D721Med (cell line): ENCODE data around the gene HNRNPC.

Experiments used
- DNase-seq: peaks from one replicate; pipeline ENCODE4 v3.0.0; 2011; ENCODE audit warnings: low spot score; ENCODE audit not compliant: insufficient read length
- FAIRE-seq: peaks from 2 replicates; lab custom pipeline; 2011; peaks lifted over from hg19 to GRCh38; lab: Jason Lieb, UNC
- TF ChIP-seq, protein P1 (sequence below): IDR thresholded peaks from 2 replicates; pipeline ENCODE4 v1.5.1; 2012; ENCODE audit warnings: mild to moderate bottlenecking, control low read depth; ENCODE audit not compliant: insufficient read depth; ENCODE audit errors: missing control alignments

Gene HNRNPC

DNA sequence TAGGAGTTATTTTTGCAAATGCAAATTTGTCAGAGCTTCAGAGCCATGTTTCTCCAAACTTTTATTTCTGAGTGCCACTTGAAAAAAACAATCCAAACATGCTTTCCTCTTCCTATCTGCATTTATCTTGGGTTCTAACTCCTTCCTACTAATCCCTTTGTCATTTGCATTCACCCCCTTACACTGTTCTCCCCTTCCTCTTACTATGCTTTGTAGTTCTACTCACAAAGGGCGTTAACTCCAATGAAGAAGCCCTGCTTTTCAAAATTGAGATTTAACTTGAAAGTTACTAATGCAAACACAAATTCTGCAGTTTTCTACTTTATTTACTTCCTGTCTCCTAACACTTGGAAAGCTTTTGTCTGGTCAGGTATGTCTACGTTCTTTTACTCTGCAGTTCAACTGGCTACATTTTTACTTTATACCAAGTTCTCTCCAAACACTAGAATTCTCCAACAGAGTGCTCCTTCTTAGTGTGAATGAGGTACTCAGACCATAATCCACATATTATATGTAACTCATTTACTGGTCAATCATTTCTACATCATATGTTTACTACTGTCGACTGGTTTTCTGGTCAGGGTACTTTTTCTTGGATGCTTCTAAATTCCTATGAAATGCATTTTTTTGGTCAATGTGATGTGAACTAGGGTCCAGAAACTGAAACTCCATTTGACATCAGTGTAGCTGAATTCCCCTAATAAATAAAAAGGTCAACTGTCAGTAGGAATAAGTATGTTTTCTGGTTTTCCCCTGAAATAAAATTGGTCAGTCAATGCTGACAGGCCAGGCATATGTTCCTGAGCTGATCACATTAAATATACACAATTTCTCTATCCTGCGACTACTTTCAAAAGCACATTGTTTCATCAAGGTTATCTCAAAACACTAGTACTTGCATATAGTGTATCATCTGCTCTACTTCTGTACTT, 62.2 kb downstream of the HNRNPC start:
- TF ChIP-seq, protein P1, sequence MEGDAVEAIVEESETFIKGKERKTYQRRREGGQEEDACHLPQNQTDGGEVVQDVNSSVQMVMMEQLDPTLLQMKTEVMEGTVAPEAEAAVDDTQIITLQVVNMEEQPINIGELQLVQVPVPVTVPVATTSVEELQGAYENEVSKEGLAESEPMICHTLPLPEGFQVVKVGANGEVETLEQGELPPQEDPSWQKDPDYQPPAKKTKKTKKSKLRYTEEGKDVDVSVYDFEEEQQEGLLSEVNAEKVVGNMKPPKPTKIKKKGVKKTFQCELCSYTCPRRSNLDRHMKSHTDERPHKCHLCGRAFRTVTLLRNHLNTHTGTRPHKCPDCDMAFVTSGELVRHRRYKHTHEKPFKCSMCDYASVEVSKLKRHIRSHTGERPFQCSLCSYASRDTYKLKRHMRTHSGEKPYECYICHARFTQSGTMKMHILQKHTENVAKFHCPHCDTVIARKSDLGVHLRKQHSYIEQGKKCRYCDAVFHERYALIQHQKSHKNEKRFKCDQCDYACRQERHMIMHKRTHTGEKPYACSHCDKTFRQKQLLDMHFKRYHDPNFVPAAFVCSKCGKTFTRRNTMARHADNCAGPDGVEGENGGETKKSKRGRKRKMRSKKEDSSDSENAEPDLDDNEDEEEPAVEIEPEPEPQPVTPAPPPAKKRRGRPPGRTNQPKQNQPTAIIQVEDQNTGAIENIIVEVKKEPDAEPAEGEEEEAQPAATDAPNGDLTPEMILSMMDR, result no peak
- FAIRE-seq (no peak), DNase-seq (no peak)

DNA sequence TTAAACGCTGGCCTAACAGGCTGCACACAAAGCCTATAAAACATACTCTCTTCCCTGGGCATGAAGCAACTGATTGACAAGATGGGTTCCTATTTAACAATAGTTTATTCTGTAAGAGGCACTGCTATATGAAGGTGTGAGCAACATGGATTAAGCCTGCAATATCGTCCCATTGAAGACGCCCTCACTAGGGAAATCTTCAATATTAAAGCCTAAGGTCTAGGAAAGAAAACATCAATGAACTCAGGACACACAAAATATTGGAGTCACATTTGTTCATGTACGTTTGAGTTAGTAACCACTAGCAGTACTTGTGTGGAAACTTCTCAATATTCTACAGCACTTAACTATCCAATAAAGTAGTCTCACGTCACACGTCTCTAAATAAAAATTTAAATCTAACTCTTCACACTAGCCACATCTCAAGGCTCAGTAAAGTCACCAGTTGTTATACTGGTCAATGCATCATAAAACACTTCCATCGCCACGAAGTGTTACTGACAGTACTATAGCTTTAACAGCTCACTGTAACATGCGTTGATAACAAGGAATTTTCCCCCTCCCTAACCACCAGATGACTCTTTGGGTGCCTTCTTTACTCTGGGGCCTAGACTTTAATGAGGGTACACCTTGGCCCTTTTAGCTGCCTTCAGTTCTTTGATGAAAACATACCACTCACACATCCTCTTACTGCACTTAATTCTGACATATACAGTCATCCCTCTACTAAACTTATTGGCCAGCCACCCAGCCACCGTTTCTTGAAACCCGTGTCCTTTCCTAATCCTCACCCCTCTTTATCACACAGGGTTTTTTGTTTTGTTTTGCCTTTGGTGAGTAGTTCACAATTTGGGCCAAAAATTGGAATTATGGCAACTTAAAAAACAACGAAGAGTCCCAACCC, 63.3 kb downstream of the HNRNPC start:
- no peak for DNase-seq
- TF ChIP-seq, protein P1, result no peak
- FAIRE-seq, result no peak

- TF ChIP-seq, protein P1, result no peak
- DNase-seq (no peak), FAIRE-seq (no peak)
These were observed 64.1 kb downstream of the HNRNPC start for GRCh38 chr14:21205026-21205677.

- no peak for FAIRE-seq
- DNase-seq, result no peak
- TF ChIP-seq, protein P1, result no peak
These were observed 64.8 kb downstream of the HNRNPC start for GRCh38 chr14:21204167-21205025.

DNA sequence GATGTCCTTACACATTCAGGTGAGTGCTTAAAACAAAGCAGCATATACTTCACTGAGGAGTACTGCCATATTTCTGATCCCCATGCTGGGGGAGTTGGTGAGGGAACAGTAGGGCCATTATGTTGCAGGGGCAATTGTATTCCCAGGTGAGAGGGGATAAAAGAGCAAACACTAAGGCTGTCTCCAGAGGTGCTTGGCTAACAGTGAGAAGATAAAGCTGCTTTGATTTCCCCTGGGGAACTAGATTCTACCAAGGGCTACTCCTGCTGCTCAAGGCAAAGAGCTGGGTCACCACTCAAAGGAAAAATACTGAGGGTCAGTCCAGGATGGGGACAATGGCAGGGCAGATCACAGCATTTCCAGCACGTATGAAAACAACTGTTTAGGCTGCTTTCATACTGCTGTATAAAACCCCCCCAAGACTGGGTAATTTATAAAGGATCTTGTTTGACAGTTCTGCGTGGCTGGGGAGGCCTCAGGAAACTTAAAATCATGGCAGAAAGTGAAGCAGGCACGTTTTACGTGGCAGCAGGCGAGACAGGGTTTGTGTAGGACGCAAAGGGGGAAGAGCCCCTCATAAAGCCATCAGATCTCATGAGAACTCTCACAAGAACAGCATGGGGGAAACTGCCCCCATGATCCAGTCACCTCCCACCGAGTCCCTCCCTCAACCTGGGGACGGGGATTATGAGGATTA, 65.6 kb downstream of the HNRNPC start:
- FAIRE-seq, result no peak
- DNase-seq, result no peak
- TF ChIP-seq, protein P1, result no peak
